K562 (cell line): Measurements from ENCODE around the gene SLC22A7. TPM values are rescaled to one million over a fixed set of nuclear protein-coding genes. Genes with fewer than 3 reads are reported as not detected.

Source experiments
- ATAC-seq: fragments of 200-7000 bp; cut with Tn5 transposase; 3 replicates; pipeline ENCODE4 v1.9.1; 2020; ENCODE audit warnings: moderate library complexity
- BruUV-seq: library from RNA; stranded (reverse); fragments of 400-500 nt; replicated peaks from 2 replicates; lab custom pipeline; 2021; lab: Mats Ljungman, UMichigan
- CTCF ChIA-PET: fragments of 300-600 bp; formaldehyde crosslinking; extraction: SDS; loops from one replicate; lab custom pipeline; 2021; ENCODE audit warnings: low intra/inter-chr PET ratio; lab: Yijun Ruan, JAX
- POLR2A ChIA-PET: fragments of 300-600, 350-650 bp; sonication (Branson Sonifier 250); formaldehyde crosslinking; extraction: SDS; loops from one replicate; lab custom pipeline; 2021; ENCODE audit warnings: antibody characterized with exemption, inconsistent platforms; lab: Yijun Ruan, JAX
- DNase-seq, 4 experiments: peaks; one replicate each; pipeline versions ENCODE4 v3.0.0 to v3.0.0-alpha.2; 2011 to 2018; ENCODE audit warnings: low spot score in 3 of 4, mixed read lengths in 3 of 4; ENCODE audit errors: extremely low read depth in 1 of 4
- FAIRE-seq: peaks from 2 replicates; lab custom pipeline; 2011; peaks lifted over from hg19 to GRCh38; lab: Jason Lieb, UNC
- H2AFZ ChIP-seq: 2 replicates; pipeline ENCODE4 v1.6.0; 2011; ENCODE audit warnings: low read depth, low read length, control low read depth, inconsistent platforms
- H3K27ac ChIP-seq: fragments of 200-600 bp; 3 replicates; pipeline ENCODE4 v1.8.0; 2011; ENCODE audit warnings: low read depth, mild to moderate bottlenecking, control low read depth, inconsistent platforms, low read length, moderate library complexity, mixed read lengths; ENCODE audit errors: extremely low read depth
- H3K27me3 ChIP-seq, 2 experiments: fragments of 300-600 bp in 1 of 2; 2 replicates in 1 of 2; 3 replicates in 1 of 2; pipeline versions ENCODE4 v1.6.0 to v1.8.0; 2011; ENCODE audit warnings: inconsistent platforms in 2 of 2, low read length in 2 of 2, mild to moderate bottlenecking in 1 of 2, mixed read lengths in 1 of 2, moderate library complexity in 1 of 2; ENCODE audit not compliant: control insufficient read depth in 2 of 2, insufficient read depth in 2 of 2
- H3K36me3 ChIP-seq: fragments of 300-600 bp; 3 replicates; pipeline ENCODE4 v1.8.0; 2011; ENCODE audit warnings: mild to moderate bottlenecking, low read length, inconsistent platforms; ENCODE audit not compliant: control insufficient read depth, insufficient read depth
- H3K4me1 ChIP-seq, 2 experiments: fragments of 200-600 bp in 1 of 2; replicated peaks in 1 of 2; 2 replicates in 1 of 2; 3 replicates in 1 of 2; pipeline versions ENCODE4 v1.5.1 to v1.8.0; 2011; ENCODE audit warnings: inconsistent platforms in 2 of 2, low read length in 2 of 2, mild to moderate bottlenecking in 1 of 2, mixed read lengths in 1 of 2, moderate library complexity in 1 of 2; ENCODE audit not compliant: control insufficient read depth in 2 of 2, insufficient read depth in 2 of 2
- H3K4me2 ChIP-seq: 2 replicates; pipeline ENCODE4 v1.6.1; 2011; ENCODE audit warnings: low read length, control low read depth, inconsistent platforms, mixed read lengths; ENCODE audit not compliant: insufficient read depth
- H3K4me3 ChIP-seq: fragments of 200-600 bp; sonication (generic), shearing (Covaris generic); 2 replicates; pipeline ENCODE4 v1.5.1; 2016; ENCODE audit warnings: control low read depth, inconsistent platforms
- H3K79me2 ChIP-seq: fragments of 200-600 bp; 3 replicates; pipeline ENCODE4 v1.8.0; 2011; ENCODE audit warnings: low read length, inconsistent platforms; ENCODE audit not compliant: control insufficient read depth, insufficient read depth
- H3K9ac ChIP-seq, 2 experiments: 2 replicates each; pipeline versions ENCODE4 v1.6.0 to v1.6.1; 2011; ENCODE audit warnings: low read depth in 2 of 2, low read length in 2 of 2, control low read depth in 1 of 2, inconsistent platforms in 1 of 2, mild to moderate bottlenecking in 1 of 2, mixed read lengths in 1 of 2; ENCODE audit not compliant: insufficient read depth in 1 of 2
- H3K9me1 ChIP-seq: one replicate; pipeline ENCODE4 v1.6.0; 2011; ENCODE audit warnings: inconsistent platforms, mild to moderate bottlenecking, low read length, moderate library complexity; ENCODE audit not compliant: control insufficient read depth, insufficient read depth
- H3K9me3 ChIP-seq: replicated peaks from 2 replicates; pipeline ENCODE4 v1.5.1; 2011; ENCODE audit warnings: low read depth, low read length, inconsistent platforms; ENCODE audit not compliant: control insufficient read depth, insufficient read depth
- H4K20me1 ChIP-seq: replicated peaks from 2 replicates; pipeline ENCODE4 v1.6.1; 2011; ENCODE audit warnings: low read length, inconsistent platforms, mixed read lengths; ENCODE audit not compliant: control insufficient read depth, insufficient read depth
- CHCHD3 ChIP-seq: fragments of 250-450 bp; sonication (Bioruptor Pico); IDR thresholded peaks from 2 replicates; pipeline ENCODE4 v2.1.2; 2022; ENCODE audit warnings: mild to moderate bottlenecking
- RAD51 ChIP-seq: fragments of 450-650 bp; IDR thresholded peaks from 2 replicates; pipeline ENCODE4 v1.7.1; 2016; ENCODE audit warnings: low read depth, mild to moderate bottlenecking, borderline replicate concordance
- STAG1 ChIP-seq: sonication (generic); formaldehyde crosslinking; IDR thresholded peaks from 2 replicates; pipeline ENCODE4 v1.5.0; 2020; ENCODE audit warnings: missing genetic modification reagents, borderline replicate concordance
- ZNF668 ChIP-seq: fragments of 250-450 bp; sonication (Bioruptor Pico); IDR thresholded peaks from 2 replicates; pipeline ENCODE4 v1.8.0; 2022; ENCODE audit warnings: mild to moderate bottlenecking, inconsistent platforms
- WGBS: fragments of 100-300 bp; shearing (Covaris generic); methylation state at CpG from one replicate; pipeline ENCODE4 v1.1.6; 2016; ENCODE audit warnings: low coverage, mixed read lengths; ENCODE audit not compliant: insufficient coverage; ENCODE audit errors: missing lambda C conversion rate; 5-methylcytosine and 5-hydroxymethylcytosine counted together
- in situ Hi-C: fragments of 300-500 bp; cut with MboI; formaldehyde crosslinking; loops from 4 replicates; pipeline ENCODE4 v1.15.0; 2018; ENCODE audit warnings: inconsistent platforms, mixed read lengths
- intact Hi-C: fragments of 100-400 bp; cut with micrococcal nuclease; formaldehyde crosslinking; loops from 2 replicates; pipeline ENCODE4 v1.14.2; 2022
- polyA plus RNA-seq, 8 experiments: library from polyadenylated mRNA; depleted of rRNA in 4 of 8; stranded (reverse) in 5 of 8; unstranded in 3 of 8; fragments of >200 nt; fragmentation: Nextera tagmentation in 2 of 8; fragmentation: Illumina TruSeq in 1 of 8; extraction: Ambion mirVana in 2 of 8; extraction: Trizol in 1 of 8; gene quantifications; 2 replicates each; pipeline versions ENCODE4 v1.2.1 to v1.2.3, GENCODE V29; 2011 to 2014; ENCODE audit warnings: inconsistent platforms in 1 of 8, missing spikeins in 1 of 8
- total RNA-seq, 7 experiments: library from RNA; depleted of rRNA in 6 of 7; stranded (reverse); fragments of >200 nt in 6 of 7; fragmentation: Illumina TruSeq in 2 of 7; extraction: Trizol in 2 of 7; gene quantifications; 2 replicates each; pipeline versions ENCODE4 v1.2.1 to v1.2.3, GENCODE V29; 2011 to 2021; ENCODE audit warnings: low replicate concordance in 1 of 7

SLC22A7 gene
- total and polyA plus RNA-seq, 9 of the 15 experiments (the other 6 are each of a cell fraction or from before 2014, with no cell fraction given): not detected

GRCh38 chr6:43301081-43301870 lies 3.2 kb downstream of the SLC22A7 start:
- Histone ChIP-seq H4K20me1 (0 out of 2 replicates have a peak, but pooled peaks cover 7% of the 10 kb centered on the region), H3K36me3 (no peaks in the 10 kb centered on the region), H3K27ac (no peak overlapping the region), H2AFZ (no peak overlapping the region), H3K4me3 (no peak overlapping the region), H3K4me2 (no peak overlapping the region), H3K27me3 (peaks cover 34 to 52% of the 10 kb centered on the region in 2 experiments; a peak in 4 of 5 replicates), H3K9me1 (peaks cover 2% of the 10 kb centered on the region), H3K9me3 (no peaks in the 10 kb centered on the region), H3K79me2 (no peaks in the 10 kb centered on the region), H3K4me1 (peaks cover 0 to 6% of the 10 kb centered on the region in 2 experiments; a peak in 3 of 5 replicates), H3K9ac (peak overlapping the region in 1 of 2 experiments; percentile 23; a peak in 1 of 4 replicates)
- TF ChIP-seq STAG1 (CRISPR knock-in tag) (0 out of 2 replicates have a peak, but pooled peaks have one; percentile 4), ZNF668 (no peak), RAD51 (no peak), CHCHD3 (CRISPR knock-in tag) (no peak)
- ATAC-seq (no peak), FAIRE-seq (no peak), DNase-seq (peak in 1 of 4 experiments; percentile 20)
- intact Hi-C loops: no loop called here
- ChIA-PET POLR2A (interaction anchor here (1.1 to 1.8 kb wide), 2 partner anchors 8 to 13 kb away, joined by 4 to 8 read pairs; no protein-coding TSS in a partner anchor), CTCF (no interaction called here)
- in situ Hi-C loops: no loop called here
- 6% methylated on average over 15 of the region's 15 CpGs for WGBS
- no TSS peak for BruUV-seq
